GM10266 (cell line): ENCODE results near the gene TRNP1.

Source experiments
- DNase-seq: peaks from one replicate; pipeline ENCODE4 v3.0.0; 2012; ENCODE audit errors: extremely low spot score
- TF ChIP-seq, protein P1 (sequence below): IDR thresholded peaks from 2 replicates; pipeline ENCODE4 v1.5.1; 2012; ENCODE audit warnings: mild to moderate bottlenecking, low read depth; ENCODE audit not compliant: control insufficient read depth, insufficient read depth; ENCODE audit errors: missing control alignments

Gene TRNP1

DNA sequence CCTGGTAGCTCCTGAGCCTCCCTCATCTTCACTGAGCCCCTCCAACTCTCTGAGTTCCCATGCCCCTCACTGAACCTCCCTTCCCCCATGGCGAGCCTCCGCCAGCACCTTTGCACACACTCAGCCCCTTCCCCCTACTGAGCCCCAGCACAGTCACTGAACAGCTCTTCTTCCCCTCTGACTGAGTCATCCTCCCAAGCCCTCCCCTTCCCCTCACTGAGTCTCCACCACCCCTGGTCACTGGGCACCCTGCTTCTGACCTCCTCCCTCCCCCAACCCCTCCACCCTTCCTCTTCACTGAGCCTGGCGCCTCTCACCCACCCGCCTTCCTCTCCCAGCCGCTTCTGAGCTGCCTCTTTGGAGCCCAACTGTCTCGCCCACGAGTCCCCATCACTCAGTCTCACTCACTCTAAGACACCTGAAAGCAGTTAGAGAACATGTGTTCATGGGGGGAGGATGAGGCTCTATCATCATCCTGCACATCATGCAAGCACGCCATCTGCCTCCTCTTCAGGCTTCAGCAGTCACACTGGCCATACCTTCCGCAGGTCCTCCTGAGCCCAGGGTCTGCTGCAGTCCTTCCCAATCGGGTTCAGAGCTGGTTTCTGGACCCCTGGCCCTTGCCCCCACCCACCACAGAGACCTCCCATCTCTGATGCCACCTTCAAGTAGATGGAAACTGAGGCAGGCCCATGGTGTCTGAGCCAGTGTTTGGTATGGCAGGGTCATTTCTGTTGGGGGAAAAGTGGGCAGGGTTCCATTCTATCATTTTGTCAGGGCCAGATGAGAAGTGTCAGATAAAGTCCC is 2.0 kb upstream of the TRNP1 start:
- TF ChIP-seq, protein P1, sequence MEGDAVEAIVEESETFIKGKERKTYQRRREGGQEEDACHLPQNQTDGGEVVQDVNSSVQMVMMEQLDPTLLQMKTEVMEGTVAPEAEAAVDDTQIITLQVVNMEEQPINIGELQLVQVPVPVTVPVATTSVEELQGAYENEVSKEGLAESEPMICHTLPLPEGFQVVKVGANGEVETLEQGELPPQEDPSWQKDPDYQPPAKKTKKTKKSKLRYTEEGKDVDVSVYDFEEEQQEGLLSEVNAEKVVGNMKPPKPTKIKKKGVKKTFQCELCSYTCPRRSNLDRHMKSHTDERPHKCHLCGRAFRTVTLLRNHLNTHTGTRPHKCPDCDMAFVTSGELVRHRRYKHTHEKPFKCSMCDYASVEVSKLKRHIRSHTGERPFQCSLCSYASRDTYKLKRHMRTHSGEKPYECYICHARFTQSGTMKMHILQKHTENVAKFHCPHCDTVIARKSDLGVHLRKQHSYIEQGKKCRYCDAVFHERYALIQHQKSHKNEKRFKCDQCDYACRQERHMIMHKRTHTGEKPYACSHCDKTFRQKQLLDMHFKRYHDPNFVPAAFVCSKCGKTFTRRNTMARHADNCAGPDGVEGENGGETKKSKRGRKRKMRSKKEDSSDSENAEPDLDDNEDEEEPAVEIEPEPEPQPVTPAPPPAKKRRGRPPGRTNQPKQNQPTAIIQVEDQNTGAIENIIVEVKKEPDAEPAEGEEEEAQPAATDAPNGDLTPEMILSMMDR: no peak
- peak; percentile 54 for DNase-seq

DNA sequence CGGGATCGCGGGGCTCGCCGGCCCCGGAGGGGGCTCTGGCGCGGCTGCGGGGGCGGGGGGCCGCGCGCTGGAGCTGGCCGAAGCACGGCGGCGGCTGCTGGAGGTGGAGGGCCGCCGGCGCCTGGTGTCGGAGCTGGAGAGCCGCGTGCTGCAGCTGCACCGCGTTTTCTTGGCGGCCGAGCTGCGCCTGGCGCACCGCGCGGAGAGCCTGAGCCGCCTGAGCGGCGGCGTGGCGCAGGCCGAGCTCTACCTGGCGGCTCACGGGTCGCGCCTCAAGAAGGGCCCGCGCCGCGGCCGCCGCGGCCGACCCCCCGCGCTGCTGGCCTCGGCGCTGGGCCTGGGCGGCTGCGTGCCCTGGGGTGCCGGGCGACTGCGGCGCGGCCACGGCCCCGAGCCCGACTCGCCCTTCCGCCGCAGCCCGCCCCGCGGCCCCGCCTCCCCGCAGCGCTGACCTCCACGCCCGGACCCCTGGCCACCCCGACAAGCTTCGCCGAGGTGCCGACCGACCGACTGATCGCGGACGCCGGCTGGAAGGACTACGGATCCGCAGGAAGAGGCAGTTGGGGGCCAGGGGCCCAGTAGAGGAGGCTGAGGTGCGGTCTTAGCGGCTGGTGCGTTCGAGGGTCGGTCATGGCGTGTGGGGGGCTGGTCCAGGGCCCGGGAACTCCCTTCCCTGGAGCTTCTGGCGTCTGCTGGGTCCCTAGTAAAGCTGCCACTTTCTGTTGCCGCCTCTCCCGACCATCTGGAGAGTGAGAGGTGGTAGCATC is 711 bp downstream of the TRNP1 start:
- DNase-seq: peak; percentile 64
- TF ChIP-seq, protein P1: no peak

DNA sequence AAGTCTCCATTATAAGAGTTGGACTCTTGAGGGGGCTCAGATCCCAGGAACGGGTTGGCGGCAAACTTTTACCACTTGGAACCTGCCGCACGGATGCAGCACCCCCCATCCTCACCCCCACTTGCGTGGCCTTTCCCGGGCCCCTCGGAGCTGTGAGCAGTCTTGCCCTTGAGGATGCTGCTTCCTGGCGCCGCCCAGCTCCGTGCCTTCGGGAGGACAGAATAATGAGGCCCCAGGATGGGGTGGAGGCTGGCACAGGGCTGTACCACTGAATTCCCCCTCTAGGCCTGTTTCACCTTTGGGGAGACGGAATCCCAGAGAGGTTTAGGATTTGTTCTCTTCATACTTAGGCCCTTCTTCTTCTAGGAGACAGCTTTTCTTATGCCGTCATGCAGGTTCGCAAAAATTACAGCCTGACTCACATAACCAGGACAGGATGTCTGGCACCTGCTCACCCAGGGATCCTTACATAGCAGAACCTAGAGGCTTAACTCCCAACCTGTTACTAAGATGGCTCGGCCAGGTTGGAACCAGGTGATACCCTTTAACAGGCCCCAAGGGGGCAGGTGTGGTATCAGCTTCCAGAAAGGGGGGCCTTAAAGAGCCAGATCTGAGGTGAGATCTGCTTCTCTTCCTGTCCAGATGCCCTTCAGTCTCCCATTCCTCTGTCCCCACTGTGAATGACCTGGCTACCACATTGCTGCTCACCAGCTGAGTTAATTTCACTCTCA is 1.5 kb downstream of the TRNP1 start:
- TF ChIP-seq, protein P1: no peak

DNA sequence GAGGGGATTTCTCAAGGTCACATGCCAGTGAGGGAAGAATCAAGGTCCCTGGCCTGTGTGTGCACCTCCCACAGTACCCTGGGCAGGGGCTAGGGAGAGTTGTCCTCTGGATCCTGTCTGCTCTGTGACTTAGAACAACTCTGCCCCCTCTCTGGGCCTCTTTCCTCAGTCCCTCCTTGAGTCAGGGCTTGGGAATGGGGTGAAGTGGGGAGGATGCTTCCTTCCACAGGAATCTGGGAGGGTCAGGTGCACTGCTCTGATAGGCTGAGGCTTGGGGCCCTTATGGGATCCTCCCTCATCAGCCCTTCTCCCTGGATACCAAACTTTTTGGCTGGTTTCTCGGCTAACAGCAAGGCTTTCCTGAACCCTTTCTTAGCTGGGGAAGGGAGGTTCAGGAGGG is 2.5 kb downstream of the TRNP1 start:
- peak; percentile 19 for DNase-seq
- TF ChIP-seq, protein P1: no peak

More for the DNA sequence above, 1.5 kb downstream of the TRNP1 start:
- DNase-seq: peak; percentile 29

DNA sequence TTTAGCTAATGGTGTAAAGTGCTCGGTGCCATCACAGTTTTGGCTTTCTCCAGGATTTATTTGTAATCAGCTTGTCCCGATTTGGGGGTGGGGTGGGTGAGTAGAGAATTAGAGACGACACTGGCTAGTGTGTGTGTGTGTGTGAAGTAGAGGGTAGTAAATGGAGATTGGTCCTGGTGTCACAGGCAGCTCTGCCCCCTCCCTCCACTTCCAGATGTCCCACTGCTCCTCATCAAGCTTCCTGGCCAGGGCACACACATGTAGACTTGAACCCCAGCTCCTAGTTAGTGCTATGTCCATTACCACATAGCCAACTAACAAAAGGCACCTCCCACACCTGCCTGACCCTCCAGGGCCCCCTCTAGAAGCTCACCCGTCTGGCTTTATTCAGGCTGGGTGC is 3.2 kb downstream of the TRNP1 start:
- DNase-seq: no peak
- TF ChIP-seq, protein P1: no peak

DNA sequence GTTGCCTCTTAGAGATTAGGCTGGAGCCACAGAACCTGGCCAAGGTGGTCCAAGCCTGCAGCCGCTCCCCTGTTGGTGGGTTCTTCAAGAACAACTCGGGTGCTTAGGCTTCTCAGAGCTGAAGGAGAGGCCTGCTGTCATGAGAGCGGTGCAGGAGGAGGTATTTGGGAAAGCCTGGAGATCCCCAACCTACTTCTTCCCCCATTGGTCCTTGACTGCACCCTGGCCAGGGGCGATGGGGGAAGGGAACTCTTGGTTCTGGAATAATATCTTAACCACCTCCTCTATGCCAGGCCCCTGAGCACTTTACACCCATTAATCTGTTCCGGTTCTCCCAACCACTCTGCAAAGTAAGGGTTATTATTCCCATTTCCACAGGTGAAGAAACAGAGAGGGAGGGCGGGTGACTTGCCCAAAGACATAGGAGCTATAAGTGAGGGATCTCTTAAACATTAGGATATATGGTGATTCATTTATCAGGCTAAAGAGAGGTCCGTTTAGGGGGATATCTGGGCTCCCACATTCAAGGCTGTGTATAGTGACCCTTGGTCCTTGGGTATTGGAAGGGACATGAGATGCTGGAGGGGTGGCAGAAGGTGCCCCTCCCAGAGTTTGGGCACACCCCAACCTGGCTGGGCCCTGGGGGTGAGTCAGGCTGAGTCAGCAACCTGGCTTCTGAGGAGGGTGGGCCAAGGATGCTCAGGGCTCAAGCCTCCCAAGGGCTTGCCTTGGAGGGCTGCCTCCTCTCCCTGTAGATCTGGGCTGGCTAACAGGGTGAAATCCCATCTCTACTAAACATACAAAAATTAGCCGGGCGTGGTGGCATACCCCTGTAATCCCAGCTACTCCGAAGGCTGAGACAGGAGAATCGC is 5.2 kb downstream of the TRNP1 start:
- no peak for DNase-seq
- TF ChIP-seq, protein P1: no peak
